Activated CD4-positive, CD25-positive, alpha-beta regulatory T cell treated with anti-CD3 and anti-CD28 coated beads, Interleukin-2, amount 50 U/mL, for 16 hours (primary cell): ENCODE measurements around the gene CMBL.
"Not testable (repeated sequence)": the region's sequence is repeated elsewhere in the genome, so short reads cannot be mapped to it uniquely, and the experiment has no call there.

Experiments
- DNase-seq: peaks from one replicate; pipeline ENCODE4 v3.0.0-alpha.2; 2020; ENCODE audit warnings: low read depth, low spot score

Gene CMBL

GRCh38 chr5:10307206-10308148 is at the start of gene CMBL:
Gene CMBL, minus strand, starts transcription at chr5:10307902. Its CDS starts 17,140 bp downstream, at chr5:10290762.
- no peak for DNase-seq

GRCh38 chr5:10355071-10355889 is 47.6 kb upstream of the CMBL start:
- DNase-seq = no peak

- DNase-seq = peak; percentile 21
Measured at GRCh38 chr5:10354048-10354872, 46.6 kb upstream of the CMBL start.

GRCh38 chr5:10353241-10354047 is 45.7 kb upstream of the CMBL start, which contains the start of gene MARCHF6:
Gene MARCHF6, plus strand, starts transcription at chr5:10353695. Its CDS starts 204 bp downstream, at chr5:10353899.
- peak; percentile 92 for DNase-seq

GRCh38 chr5:10352430-10353240 is 44.9 kb upstream of the CMBL start:
- no peak for DNase-seq

GRCh38 chr5:10351919-10352318 is 44.2 kb upstream of the CMBL start:
- DNase-seq = no peak

- no peak for DNase-seq
Measured at GRCh38 chr5:10351199-10351905, 43.6 kb upstream of the CMBL start.

- no peak for DNase-seq
Measured at GRCh38 chr5:10348258-10348657, 40.6 kb upstream of the CMBL start.

GRCh38 chr5:10344461-10345106 is 36.9 kb upstream of the CMBL start:
- DNase-seq = not testable (repeated sequence)

- no peak for DNase-seq
Measured at GRCh38 chr5:10343486-10343885, 35.8 kb upstream of the CMBL start.

- no peak for DNase-seq
Measured at GRCh38 chr5:10339958-10340357, 32.3 kb upstream of the CMBL start.

GRCh38 chr5:10339058-10339811 is 31.5 kb upstream of the CMBL start:
- DNase-seq = no peak

GRCh38 chr5:10338686-10339057 is 31.0 kb upstream of the CMBL start:
- no peak for DNase-seq

- DNase-seq = no peak
Measured at GRCh38 chr5:10337986-10338385, 30.3 kb upstream of the CMBL start.

- DNase-seq = no peak
Measured at GRCh38 chr5:10337107-10337506, 29.4 kb upstream of the CMBL start.

GRCh38 chr5:10335711-10336470 is 28.2 kb upstream of the CMBL start:
- no peak for DNase-seq

- DNase-seq = no peak
Measured at GRCh38 chr5:10334831-10335230, 27.1 kb upstream of the CMBL start.
